ENCODE results near the gene LCN12.

The LCN12 gene

DNA sequence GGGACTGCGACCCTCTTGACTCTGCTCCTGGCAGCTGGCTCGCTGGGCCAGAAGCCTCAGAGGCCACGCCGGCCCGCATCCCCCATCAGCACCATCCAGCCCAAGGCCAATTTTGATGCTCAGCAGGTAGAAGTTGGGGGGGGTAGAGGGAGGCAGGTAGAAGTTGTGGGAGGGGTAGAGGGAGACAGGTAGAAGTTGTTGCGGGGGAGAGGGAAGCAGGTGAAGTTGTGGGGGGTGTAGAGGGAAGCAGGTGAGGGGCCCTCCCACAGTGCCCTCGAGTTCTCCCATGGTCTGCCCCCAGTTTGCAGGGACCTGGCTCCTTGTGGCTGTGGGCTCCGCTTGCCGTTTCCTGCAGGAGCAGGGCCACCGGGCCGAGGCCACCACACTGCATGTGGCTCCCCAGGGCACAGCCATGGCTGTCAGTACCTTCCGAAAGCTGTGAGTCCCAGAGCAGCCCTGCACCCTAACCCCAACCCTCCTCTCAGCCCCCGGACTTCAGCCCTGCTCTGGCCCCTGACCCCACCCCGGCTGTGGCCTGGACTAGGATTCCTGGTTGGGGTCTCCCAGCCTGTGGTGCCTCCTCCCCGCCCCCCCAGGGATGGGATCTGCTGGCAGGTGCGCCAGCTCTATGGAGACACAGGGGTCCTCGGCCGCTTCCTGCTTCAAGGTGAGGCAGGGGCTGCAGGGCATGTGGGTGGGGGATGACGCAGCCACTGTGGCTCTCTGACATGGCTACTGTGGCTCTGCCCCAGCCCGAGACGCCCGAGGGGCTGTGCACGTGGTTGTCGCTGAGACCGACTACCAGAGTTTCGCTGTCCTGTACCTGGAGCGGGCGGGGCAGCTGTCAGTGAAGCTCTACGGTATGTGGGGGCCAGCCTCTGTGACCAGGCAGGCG lies 6.5 kb upstream of the LCN12 start:
- no peak for DNase-seq

DNA sequence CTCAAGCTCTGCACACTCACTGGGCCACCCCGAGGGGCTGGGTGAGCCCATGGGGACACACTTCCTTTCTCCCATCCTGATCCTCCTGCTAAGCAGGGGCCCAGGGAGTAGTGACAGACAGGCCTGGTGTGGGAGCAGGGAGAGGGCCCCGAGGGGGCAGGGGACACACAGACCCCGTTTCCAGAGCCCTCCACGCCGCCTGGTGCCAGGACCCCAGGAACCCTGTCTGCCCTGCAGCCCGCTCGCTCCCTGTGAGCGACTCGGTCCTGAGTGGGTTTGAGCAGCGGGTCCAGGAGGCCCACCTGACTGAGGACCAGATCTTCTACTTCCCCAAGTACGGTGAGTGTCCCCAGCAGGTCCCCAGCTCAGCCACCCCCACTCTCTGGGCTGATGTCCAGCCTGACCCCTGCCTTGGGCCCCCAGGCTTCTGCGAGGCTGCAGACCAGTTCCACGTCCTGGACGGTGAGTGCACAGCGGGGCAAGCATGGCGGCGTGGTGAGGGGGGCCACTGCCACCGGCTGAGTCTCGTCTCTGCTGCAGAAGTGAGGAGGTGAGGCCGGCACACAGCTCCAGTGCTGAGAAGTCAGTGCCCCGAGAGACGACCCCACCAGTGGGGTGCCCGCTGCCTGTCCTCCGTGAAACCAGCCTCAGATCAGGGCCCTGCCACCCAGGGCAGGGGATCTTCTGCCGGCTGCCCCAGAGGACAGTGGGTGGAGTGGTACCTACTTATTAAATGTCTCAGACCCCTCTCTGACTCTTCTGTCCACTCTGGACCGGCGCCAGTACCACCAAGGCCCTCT lies 5.6 kb upstream of the LCN12 start:
- DNase-seq, result no peak

DNA sequence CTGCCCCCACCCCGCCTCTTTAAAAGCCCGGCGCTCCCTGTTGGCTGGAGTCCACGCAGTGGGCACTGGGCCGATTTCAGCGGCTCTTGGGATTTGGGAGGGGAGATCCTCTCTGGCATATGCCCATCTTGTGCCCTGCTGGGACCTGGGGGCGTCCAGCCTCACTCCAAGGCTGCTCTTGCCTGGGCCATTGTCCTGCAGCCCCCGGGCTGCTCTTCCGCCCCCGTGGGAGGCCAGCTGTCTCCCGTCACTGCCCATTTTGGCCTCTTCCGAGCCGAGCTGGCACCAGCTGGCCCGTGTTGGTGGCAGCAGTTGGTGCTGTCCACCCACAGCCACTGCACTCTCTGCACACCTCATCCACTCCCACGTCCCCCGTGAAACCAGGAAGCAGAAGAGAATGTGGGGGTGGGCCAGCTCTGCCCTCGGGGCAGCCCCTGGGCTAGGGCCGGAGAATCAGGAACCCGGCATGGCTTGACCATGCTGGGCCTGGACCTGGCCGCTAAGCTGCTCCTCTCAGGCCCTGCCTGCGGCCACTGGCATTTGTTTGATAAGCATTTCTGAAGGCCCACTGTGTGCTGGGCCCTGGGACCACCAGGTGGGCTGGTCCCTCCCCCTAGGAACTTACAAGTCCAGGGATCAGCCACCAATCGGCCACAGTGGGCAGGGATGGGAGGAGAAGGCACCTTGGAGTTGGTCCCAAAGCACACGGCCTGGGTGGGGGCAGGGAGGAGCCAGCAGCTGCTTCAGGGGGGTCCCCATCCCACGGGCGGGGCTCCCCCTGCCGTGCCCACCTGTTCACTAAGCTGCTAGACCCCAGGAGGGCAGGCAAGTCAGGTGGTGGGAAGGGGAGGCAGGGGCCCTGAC lies 4.8 kb upstream of the LCN12 start:
- no peak for DNase-seq

DNA sequence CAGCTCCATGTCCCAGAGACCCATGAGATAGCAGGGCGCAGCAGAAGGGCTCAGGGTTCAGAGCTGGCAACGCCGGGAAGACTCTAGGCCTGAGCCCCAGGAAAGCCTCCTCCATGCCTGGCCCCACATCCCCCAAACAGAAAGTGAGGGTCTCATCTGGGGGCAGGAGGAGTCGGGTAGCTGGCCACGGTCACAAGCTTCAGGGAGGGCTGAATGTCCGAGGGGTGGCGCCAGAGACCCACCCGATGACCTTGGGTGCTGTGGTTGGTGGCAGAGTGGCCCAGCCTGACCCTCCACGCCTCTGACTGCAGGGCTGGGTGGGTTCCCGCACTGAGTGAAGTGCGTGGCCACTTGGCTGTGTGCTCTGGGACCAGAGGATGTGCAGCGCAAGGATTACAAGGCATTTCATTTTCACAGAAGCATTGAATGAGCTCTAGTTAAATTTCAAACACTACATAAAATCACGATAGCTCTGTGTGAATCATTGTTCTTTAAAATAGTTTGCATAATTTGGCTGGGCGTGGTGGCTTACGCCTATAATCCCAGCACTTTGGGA lies 4.0 kb upstream of the LCN12 start:
- peak; percentile 30 for DNase-seq

DNA sequence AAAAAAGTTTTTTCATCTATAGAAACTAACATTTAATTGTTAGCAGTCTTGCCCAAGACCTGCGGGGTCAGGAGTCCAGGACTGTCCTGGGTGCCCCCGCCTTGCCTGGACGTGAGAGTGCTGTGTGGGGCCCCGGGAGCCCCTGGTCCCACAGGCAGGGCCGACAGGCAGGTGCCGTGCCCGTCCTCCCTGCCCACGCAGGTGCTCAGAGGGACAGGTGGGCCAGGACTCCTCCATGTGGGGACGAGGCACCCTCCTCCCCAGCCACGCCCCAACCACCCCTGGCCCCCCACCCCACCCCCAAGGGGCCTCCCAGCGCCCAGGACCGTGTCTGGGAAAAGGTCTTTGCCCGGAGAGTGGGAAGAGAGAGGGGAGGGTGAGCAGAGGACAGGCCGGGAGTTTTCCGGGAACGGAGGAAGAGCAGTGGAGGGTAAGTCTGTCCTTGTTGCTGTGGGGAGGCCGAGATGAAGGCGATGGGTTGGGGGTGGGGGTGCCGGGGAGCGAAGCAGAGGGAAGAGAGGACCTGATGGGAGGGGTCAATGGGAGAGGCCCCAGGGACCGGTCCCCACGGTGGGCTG lies 2.7 kb upstream of the LCN12 start:
- peak; percentile 34 for DNase-seq

DNA sequence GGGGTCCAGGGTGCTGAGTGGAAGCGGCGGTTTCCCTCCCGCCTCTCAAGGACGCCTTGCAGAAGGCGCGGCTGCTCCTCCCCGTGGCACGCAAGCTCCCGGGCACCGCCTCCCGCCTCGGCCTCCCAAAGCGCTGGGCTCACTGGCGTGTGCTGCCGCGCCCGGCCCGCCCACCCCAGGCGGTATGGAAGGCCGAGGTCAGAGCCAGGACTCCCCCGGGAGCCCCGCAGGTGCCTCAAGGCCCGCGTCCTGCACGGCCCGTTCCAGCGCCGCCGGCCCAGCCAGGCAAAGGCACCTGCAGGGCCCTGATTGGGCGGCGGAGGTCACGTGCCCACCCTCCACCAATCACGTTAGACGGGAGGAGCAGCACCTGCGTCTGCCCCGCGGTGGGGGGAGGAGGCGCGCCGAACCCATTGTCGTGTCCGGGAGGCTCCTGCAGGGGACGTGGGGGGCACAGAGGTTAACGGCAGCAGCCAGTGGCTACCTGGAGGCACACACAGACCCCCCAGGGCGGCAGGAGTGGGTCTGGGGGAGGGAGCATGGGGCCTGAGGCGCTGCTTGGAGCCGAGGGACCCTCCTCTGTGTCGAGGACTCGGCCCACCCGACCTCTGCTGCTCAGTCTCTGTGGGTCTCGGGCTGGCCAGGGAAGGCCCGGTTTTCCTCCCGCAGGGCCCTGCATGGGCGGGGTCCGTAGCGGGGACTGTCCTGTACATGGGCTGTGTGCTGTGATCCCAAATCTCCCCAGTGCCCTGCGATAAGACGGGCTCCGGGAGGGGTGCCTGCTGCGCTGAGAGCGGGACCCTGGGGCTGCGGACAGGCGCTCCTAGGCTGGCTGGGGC lies 2.0 kb upstream of the LCN12 start:
- peak; percentile 94 for DNase-seq

DNA sequence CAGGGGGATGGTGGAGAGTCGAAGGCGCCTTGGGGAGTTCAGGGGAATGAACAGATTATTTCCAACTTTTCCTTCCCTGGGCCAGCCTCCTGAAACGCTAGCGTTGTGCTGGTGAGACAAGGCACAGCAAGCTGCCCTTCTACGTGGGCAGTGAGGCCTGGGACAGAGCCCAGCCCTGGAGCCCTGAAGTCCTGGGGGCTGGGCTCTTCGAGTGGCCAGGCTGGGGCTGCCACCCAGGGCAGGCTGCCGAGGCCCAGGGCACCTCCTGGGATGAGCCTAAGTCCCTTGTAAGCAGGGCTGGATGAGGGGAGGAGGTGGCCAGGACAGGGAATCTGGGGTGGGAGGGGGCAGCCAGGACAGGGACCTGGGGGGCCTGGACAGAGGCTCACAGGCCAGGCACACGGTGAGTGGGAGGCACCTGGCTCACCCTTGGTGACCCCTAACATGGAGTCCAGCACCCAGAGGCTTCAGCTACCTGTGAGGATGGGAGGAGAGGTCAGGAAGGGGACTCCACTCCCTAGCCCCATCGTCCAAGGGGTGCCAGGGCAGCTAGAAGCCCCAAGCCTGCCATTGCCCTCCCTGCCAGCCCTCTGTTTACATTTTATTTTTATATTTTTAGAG lies 1.3 kb upstream of the LCN12 start:
- DNase-seq, result no peak

DNA sequence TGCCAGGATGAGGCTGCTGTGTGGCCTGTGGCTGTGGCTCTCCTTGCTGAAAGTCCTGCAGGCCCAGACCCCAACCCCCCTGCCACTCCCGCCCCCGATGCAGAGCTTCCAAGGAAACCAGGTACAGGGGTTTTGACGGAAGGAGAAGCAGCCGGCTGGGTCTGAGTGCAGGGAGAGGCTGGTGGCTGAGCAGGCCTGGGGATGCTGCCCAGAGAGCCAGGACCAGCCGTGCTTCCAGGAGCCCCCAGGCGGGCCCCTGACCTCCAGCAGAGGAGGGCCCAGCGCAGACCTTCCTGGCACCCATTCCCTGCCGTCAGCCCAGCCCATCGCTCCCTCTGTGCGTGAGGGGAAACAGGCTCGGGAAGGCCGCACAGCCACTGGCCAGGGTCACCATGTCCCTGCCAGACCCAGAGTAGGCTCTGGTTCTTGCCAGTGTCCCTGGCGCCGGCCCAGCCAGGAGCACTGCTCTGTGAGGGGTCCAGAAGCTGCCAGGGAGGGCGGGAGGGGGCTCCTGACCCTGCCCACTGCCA lies 313 bp downstream of the LCN12 start:
- no peak for DNase-seq

DNA sequence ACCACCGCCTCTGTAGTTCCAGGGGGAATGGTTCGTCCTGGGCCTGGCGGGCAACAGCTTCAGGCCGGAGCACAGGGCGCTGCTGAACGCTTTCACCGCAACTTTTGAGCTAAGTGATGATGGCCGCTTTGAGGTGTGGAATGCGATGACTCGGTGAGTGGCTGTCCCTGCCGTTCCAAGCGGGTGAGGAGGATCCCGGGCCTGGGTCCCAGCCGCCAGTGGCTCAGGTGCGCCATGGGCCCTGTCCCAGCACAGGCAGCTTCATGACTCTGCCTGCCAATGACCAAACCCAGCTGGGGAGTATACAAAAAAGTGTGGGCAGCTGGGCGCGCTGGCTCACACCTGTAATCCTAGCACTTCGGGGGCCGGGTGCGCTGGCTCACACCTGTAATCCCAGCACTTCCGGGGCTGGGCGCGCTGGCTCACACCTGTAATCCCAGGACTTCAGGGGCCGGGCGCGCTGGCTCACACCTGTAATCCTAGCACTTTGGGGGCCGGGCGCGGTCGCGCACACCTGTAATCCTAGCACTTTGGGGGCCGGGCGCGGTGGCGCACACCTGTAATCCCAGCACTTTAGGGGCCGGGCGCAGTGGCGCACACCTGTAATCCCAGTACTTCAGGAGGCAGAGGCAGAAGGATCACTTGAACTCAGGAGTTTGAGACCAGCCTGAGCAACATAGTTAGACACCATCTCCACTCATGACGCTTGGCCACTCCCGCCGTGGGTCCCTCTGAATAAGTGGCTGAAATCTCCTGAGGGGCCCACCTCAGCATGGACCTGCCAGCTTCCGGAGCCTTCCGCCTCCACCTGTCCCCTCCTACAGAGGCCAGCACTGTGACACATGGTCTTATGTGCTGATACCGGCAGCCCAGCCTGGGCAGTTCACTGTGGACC lies 1.1 kb downstream of the LCN12 start:
- no peak for DNase-seq

DNA sequence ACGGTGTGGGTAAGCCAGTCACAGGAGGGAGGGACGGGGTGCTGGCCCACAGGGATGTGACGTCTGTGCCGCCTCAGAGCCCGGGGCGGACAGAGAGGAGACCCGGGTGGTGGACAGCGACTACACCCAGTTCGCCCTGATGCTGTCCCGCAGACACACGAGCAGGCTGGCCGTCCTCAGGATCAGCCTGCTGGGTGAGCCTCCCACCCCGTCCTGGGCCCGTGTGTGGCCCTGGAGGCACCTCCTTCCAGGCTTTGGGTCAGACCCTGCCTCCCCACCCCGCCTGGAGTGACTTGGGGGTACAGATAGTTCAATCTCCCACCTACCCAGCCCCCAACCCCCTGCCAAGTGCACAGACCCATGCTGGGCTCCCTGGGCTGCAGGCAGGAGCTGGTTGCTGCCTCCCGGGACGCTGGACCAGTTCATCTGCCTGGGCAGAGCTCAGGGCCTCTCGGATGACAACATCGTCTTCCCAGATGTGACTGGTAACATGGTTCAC lies 1.7 kb downstream of the LCN12 start:
- DNase-seq, result no peak

DNA sequence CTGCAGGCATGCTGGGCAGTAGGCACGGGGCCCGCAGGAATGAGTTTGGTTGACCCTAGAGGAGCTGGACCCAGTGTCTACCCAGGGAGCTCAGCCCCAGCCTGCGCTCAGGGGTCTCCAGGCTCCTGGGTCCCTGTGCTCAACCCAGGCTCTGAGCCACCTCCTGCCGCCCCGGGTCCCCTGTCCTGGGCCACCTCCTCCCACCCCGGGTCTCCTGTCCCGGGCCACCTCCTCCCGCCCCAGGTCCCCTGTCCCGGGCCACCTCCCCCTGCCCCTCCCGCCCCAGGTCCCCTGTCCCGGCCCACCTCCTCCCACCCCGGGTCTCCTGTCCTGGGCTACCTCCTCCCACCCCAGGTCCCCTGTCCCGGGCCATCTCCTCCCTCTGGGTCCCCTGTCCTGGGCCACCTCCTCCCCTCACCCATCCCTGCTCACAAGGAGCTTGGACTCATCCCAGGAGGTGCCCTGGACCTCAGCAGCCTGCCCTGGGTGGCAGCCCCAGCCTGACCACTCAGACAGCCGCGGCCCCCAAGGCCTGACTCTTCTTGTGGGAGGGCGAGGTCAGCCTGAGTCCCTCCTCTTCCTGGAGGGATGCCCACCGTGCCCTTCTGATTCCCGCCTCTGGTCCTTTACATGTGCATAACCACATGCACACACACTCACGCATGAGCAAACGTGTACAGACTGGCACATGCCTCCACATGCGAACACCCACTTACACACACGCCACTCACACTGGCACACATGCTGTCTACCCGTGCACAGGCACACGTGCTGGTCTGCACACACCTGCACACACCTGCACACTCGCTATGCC lies 2.4 kb downstream of the LCN12 start:
- no peak for DNase-seq

DNA sequence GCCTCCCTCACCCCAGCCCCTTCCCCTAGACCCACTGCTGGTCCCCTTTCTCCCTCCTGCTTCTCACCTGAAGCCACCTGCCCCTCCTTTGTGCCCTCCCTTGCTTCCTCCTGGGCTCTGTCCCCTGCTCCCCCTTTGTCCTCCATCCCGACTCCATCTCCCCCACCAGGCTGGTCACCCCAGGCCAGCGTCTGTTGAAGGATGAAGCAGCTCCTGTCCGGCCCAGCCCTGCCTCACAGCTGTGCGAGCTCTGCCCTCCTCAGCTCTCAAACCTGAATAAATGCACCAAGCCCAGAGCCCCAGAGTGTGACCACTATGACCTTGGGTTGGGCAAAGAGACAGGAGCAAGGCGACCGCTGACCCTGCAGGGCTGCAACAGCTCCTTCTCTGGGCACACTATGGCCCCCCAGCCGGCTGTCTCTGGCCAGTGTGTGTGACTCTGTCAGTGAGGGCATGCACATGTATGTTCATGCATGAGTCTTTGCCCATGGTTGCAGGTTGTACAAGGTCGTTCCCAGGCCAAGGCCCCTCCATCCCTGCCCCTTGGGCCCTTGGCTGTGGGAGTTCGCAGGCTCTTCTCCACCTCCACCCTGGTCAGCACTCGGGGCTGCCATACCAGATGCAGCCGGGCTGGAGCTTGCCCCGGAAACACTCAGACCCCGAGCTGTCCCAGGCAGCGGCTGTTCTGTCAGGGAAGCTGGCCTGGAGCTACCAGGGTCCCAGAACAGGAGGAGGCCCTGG lies 3.3 kb downstream of the LCN12 start:
- no peak for DNase-seq

DNA sequence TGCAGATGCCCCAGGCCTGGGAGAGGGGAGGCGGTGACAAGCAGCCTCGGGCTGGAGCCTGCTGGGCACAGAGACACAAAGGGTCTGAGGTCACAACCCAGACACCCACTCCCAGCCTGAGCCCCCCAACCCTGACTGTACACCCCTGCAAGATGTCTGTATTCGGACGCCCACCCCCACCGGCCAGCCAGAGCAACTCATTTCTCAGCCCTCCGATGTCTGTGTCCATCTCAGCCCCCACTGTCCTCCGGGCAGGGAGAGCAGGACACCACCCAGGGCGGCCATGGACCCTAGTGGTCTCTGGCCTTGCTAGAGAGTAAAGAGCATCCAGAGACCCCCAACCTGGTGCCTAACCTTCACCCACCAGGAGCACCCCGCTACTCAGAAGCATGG lies 3.9 kb downstream of the LCN12 start:
- no peak for DNase-seq

DNA sequence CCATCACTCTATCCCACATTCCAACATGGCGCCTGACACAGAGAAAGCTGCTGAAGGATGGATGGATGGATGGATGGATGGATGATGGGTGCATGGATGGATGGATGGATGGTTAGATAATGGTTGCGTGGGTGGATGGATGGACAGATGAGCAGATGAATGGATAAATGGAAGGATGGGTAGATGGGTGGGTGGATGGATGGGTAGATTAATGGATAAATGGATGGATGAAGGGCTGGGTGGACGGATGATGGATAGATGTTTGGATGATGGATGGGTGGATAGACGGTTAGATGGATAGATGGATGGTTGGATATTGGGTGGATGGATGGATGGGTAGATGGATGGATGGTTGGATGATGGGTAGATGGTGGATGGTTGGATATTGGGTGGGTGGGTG lies 4.5 kb downstream of the LCN12 start:
- DNase-seq, result no peak

DNA sequence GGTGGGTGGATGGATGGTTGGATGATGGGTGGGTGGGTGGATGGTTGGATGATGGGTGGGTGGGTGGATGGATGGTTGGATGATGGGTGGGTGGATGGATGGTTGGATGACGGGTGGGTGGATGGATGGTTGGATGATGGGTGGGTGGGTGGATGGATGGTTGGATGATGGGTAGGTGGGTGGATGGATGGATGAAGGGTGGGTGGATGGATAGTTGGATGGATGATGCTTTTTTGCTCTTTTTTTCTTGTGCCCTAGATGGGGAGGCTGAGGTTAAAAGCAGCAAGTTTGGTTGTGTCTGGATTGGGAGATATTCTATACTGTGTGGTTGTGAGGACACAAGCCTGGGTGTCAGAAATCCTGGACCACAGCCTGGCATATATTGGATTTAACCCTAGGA lies 5.4 kb downstream of the LCN12 start:
- no peak for DNase-seq

DNA sequence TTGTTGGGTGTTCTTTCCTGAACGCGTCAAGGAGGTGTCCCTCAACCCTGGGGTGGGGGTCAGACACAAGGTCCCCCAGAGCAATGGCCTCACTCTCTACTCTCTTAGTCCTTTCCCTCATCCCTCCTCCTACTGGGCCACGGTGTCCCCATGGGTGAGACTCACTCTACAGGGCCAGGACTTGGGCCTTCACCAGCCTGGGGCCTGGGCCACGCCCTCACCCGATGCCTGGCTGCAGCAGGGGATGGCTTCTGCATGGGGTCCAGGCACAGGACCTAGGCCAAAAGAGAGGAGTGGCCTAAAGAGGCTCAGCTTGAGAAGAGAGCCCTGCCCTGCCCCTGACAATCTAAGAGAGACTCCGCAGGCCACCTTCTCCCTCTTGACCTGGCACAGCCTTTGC lies 5.8 kb downstream of the LCN12 start:
- no peak for DNase-seq

DNA sequence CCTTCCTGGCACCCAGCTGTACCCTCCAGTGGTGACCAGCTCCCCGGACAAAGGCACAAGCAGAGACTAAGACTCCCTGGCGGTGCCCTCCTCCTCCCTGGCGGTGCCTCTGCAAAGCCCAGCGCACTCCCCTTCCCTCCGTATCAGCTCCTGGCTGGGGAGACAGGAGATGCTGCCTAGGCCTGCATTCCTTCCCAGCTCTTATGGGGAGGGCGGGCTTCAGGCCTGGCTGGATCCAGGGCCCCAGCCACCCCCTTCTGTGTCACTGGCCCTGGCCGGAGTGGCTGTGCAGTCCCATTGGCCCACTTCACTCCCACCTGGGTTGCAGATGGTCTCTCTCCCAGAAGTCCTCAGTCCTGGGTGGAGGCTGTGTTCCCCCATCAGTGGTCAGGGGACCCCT lies 6.4 kb downstream of the LCN12 start:
- DNase-seq, result no peak

Measured in NCI-H146 (cell line).